Caco-2 (cell line): ENCODE results near the gene ATP2B3. TPM values are rescaled to one million over a fixed set of nuclear protein-coding genes. Genes with fewer than 3 reads are reported as not detected.

Experiments
- BruUV-seq: library from RNA; stranded (reverse); fragments of 400-500 nt; replicated peaks from 2 replicates; lab custom pipeline; 2021; lab: Mats Ljungman, UMichigan
- CTCF ChIA-PET: fragments of 300-600 bp; sonication (Branson Sonifier 250); formaldehyde crosslinking; loops from one replicate; lab custom pipeline; 2022; ENCODE audit warnings: antibody characterized with exemption; lab: Charles Lee
- POLR2A ChIA-PET: fragments of 300-600 bp; sonication (Branson Sonifier 250); formaldehyde crosslinking; loops from one replicate; lab custom pipeline; 2022; ENCODE audit warnings: antibody characterized with exemption; lab: Charles Lee
- DNase-seq, 2 experiments: peaks; one replicate each; pipeline versions ENCODE4 v3.0.0 to v3.0.0-alpha.2; 2020 to 2022
- H3K27me3 ChIP-seq: replicated peaks from 2 replicates; pipeline ENCODE4 v1.6.0; 2011; ENCODE audit warnings: low read length; ENCODE audit not compliant: control insufficient read depth, insufficient read depth
- H3K36me3 ChIP-seq: 2 replicates; pipeline ENCODE4 v1.5.1; 2011; ENCODE audit warnings: low read length; ENCODE audit not compliant: control insufficient read depth, insufficient read depth
- H3K4me1 ChIP-seq: fragments of 250-450 bp; sonication (Bioruptor Pico); 2 replicates; pipeline ENCODE4 v1.5.1; 2020; ENCODE audit warnings: mild to moderate bottlenecking
- H3K4me3 ChIP-seq: 2 replicates; pipeline ENCODE4 v1.5.1; 2011; ENCODE audit warnings: low read depth, mild to moderate bottlenecking, control low read depth, low read length
- H3K9me3 ChIP-seq: fragments of 250-450 bp; sonication (Bioruptor Pico); 2 replicates; pipeline ENCODE4 v1.5.1; 2020; ENCODE audit warnings: mild to moderate bottlenecking, moderate library complexity
- H3K27ac Mint-ChIP-seq: one replicate; pipeline ENCODE4 v1.8.0; 2022; ENCODE audit warnings: mixed read lengths; ENCODE audit not compliant: unreplicated experiment
- H3K27me3 Mint-ChIP-seq: one replicate; pipeline ENCODE4 v1.8.0; 2022; ENCODE audit warnings: mixed read lengths; ENCODE audit not compliant: insufficient read depth, unreplicated experiment
- H3K36me3 Mint-ChIP-seq: one replicate; pipeline ENCODE4 v1.8.0; 2022; ENCODE audit warnings: mild to moderate bottlenecking, mixed read lengths; ENCODE audit not compliant: insufficient read depth, unreplicated experiment
- H3K4me1 Mint-ChIP-seq: one replicate; pipeline ENCODE4 v1.8.0; 2022; ENCODE audit warnings: low read depth, mixed read lengths; ENCODE audit not compliant: unreplicated experiment
- H3K4me3 Mint-ChIP-seq: one replicate; pipeline ENCODE4 v1.8.0; 2022; ENCODE audit warnings: mild to moderate bottlenecking, moderate library complexity, mixed read lengths; ENCODE audit not compliant: unreplicated experiment
- H3K9me3 Mint-ChIP-seq: one replicate; pipeline ENCODE4 v1.8.0; 2022; ENCODE audit warnings: mixed read lengths; ENCODE audit not compliant: unreplicated experiment
- CTCF ChIP-seq, 2 experiments: fragments of 200-600 bp in 1 of 2; IDR thresholded peaks; 1 replicate in 1 of 2; 2 replicates in 1 of 2; pipeline versions ENCODE4 v1.5.1 to v1.8.0; 2011 to 2022; ENCODE audit warnings: antibody characterized with exemption in 1 of 2, control low read depth in 1 of 2, inconsistent platforms in 1 of 2, low read depth in 1 of 2, low read length in 1 of 2, mild to moderate bottlenecking in 1 of 2, moderate library complexity in 1 of 2; ENCODE audit not compliant: insufficient read depth in 1 of 2, severe bottlenecking in 1 of 2, unreplicated experiment in 1 of 2
- intact Hi-C: fragments of 100-400 bp; cut with micrococcal nuclease; formaldehyde crosslinking; loops from one replicate; pipeline ENCODE4 v1.10.0; 2022; ENCODE audit not compliant: unreplicated experiment
- total RNA-seq: library from RNA; stranded (reverse); gene quantifications from 2 replicates; pipeline ENCODE4 v1.2.3, GENCODE V29; 2022

The ATP2B3 gene
- total RNA-seq, 1 experiment from 2014 or later, result not detected

DNA sequence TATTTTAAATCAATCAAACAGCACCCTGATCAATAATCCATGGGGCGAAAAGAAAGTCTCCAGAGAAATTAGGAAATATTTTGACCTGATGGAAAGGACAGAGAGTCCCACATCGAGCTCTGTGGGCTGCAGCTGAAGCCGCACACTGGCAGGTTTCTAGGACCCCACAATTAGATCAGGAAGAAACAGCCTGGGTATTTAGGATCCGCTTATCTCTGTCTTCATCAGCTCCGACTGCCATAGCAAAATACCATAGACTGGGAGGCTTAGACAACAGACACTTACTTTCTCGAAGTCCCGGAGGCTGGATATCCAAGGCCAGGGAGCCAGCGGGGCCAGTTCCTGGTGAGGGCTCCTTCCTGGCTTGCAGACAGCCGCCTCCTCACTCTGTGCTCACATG, 45.1 kb downstream of the ATP2B3 start:
- no peaks in the 10 kb centered on the region for H3K36me3 Mint-ChIP-seq
- CTCF ChIA-PET, result no interaction called here
- intact Hi-C loops, result no loop called here
- POLR2A ChIA-PET, result interaction anchor here (0.6 kb wide), 1 partner anchor 11 kb away, joined by 3 read pairs; no protein-coding TSS in a partner anchor
- no peaks in the 10 kb centered on the region for H3K9me3 ChIP-seq
- H3K27ac Mint-ChIP-seq, result no peak overlapping the region
- peaks cover 2% of the 10 kb centered on the region for H3K27me3 Mint-ChIP-seq
- no peaks in the 10 kb centered on the region for H3K4me1 ChIP-seq
- TF ChIP-seq CTCF (IDR thresholded peaks at IDR 0.05; ENCODE audit: insufficient read depth in 1 of 2, low read depth in 1 of 2, low read length in 1 of 2, severe bottlenecking in 1 of 2, unreplicated experiment in 1 of 2), result no peak
- no peak overlapping the region for H3K4me3 Mint-ChIP-seq
- no peaks in the 10 kb centered on the region for H3K9me3 Mint-ChIP-seq
- no peaks in the 10 kb centered on the region for H3K36me3 ChIP-seq
- BruUV-seq, result no TSS peak
- no peak overlapping the region for H3K4me3 ChIP-seq
- DNase-seq, result no peak
- no peaks in the 10 kb centered on the region for H3K27me3 ChIP-seq
- H3K4me1 Mint-ChIP-seq, result no peaks in the 10 kb centered on the region

- H3K9me3 Mint-ChIP-seq, result no peaks in the 10 kb centered on the region
- H3K27me3 ChIP-seq, result no peaks in the 10 kb centered on the region
- CTCF ChIA-PET, result interaction anchor here (1.1 to 1.4 kb wide), 3 partner anchors 10 to 103 kb away, joined by 3 to 4 read pairs (median 3); no protein-coding TSS in a partner anchor
Observed at GRCh38 chrX:153564047-153564606, 46.7 kb downstream of the ATP2B3 start.

DNA sequence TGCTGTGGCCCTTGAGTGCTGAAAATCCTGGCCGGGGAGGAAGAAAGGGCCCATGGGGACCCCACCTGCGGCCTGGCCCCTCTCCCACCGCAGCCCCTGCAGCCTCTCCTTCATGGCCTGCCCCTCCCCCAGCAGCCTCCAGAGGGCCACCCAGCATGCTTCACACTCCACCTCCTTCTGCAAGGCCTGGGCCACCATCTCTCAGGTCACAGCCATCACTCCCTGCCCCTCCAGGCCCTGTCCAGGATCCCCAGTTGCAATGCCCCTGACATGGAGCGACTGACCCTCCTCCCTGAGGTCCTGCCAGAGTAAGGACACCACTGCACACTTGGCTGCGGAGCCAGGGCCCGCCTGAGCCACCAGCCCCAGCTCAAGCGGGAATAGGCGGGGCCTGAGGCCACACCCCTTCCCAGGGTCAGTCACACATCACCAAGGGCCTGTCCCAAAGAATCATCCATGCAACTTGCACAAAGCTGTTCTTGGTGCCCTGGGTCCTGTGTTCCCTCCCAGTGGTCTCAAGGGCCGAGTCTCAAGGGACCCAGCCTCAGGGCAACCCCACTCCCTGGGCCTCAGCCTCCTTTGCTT, 48.6 kb downstream of the ATP2B3 start:
- no peak overlapping the region for H3K4me3 Mint-ChIP-seq
- DNase-seq, result no peak
- no peak for TF ChIP-seq CTCF (IDR thresholded peaks at IDR 0.05; ENCODE audit: insufficient read depth in 1 of 2, low read depth in 1 of 2, low read length in 1 of 2, severe bottlenecking in 1 of 2, unreplicated experiment in 1 of 2)
- no peaks in the 10 kb centered on the region for H3K27me3 Mint-ChIP-seq
- H3K9me3 ChIP-seq, result no peaks in the 10 kb centered on the region
- no peak overlapping the region for H3K27ac Mint-ChIP-seq
- H3K27me3 ChIP-seq, result no peaks in the 10 kb centered on the region
- no peaks in the 10 kb centered on the region for H3K4me1 Mint-ChIP-seq
- no TSS peak for BruUV-seq
- H3K4me3 ChIP-seq, result no peak overlapping the region
- H3K4me1 ChIP-seq, result no peaks in the 10 kb centered on the region
- POLR2A ChIA-PET, result no interaction called here
- no peaks in the 10 kb centered on the region for H3K36me3 Mint-ChIP-seq
- no peaks in the 10 kb centered on the region for H3K9me3 Mint-ChIP-seq
- intact Hi-C loops, result no loop called here
- no peaks in the 10 kb centered on the region for H3K36me3 ChIP-seq
- CTCF ChIA-PET, result no interaction called here

More at GRCh38 chrX:153564047-153564606, 46.7 kb downstream of the ATP2B3 start:
- BruUV-seq, result no TSS peak
- POLR2A ChIA-PET, result no interaction called here
- H3K27ac Mint-ChIP-seq, result no peak overlapping the region
- H3K36me3 ChIP-seq, result no peaks in the 10 kb centered on the region
- H3K27me3 Mint-ChIP-seq, result peaks cover under 1% of the 10 kb centered on the region
- intact Hi-C loops, result no loop called here
- no peak for DNase-seq
- H3K4me3 ChIP-seq, result no peak overlapping the region
- no peak overlapping the region for H3K4me3 Mint-ChIP-seq
- no peaks in the 10 kb centered on the region for H3K4me1 ChIP-seq
- no peaks in the 10 kb centered on the region for H3K36me3 Mint-ChIP-seq
- no peaks in the 10 kb centered on the region for H3K9me3 ChIP-seq
- no peak for TF ChIP-seq CTCF (IDR thresholded peaks at IDR 0.05; ENCODE audit: insufficient read depth in 1 of 2, low read depth in 1 of 2, low read length in 1 of 2, severe bottlenecking in 1 of 2, unreplicated experiment in 1 of 2)
- no peaks in the 10 kb centered on the region for H3K4me1 Mint-ChIP-seq
